ENCODE measurements around the gene CBX4.

DNA sequence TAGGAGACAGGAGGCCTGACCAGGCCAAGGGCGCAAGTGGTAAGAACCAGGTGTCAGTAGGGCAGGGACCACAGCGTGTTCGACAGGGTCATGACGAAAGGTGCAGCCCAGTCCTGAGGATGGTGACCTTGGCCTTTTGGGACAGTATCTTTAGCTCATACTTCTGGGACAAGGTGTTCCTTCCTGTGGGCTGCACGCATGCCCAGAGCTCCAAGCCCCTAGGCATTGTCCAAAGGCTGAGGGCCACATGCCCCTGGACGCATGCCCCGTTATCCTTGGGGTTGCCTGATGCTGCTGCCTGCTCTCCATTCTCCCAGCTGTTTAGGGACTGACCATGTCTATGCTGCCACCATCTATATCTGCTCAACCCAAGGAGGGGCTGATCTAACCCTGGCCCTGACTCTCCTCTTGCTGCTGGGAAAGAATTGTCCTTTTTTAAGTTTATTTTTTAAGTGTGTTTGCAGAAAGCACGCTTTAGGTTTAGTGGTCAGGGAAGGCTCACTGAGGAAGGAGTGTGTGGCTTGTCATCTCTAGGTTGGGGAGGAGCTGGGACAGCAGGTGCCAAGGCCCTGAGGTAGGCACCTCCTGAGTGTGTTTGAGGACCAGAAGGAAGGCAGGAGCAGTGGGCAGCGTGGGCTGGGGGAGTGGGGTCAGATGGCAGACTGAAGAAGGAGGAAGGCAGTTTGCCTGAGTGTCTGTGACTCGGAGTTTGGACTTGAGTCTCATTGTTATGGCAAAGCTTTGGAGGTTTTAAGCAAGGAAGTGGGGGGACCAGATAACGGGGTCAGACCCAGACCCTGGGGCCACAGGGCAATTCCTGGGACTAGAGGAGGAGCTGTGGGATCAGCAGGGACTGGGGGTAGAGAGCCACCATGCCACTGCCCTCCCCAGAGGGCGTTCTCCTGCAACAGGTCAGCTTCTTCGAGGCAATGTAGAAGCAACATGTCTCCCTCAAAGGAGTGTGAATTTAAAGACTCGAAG is 15.1 kb upstream of the CBX4 start:
- no peak for TF ChIP-seq CTCF (IDR thresholded peaks at IDR 0.05)
- TF ChIP-seq POLR2AphosphoS5 (IDR thresholded peaks at IDR 0.05) = no peak
- TF ChIP-seq POLR2A (IDR thresholded peaks at IDR 0.05) = no peak
